OCI-LY7 (cell line): Measurements from ENCODE around the gene ZNF697.

Experiments used
- CTCF ChIP-seq: fragments of 200-600 bp; sonication (generic); conservative IDR thresholded peaks from 2 replicates; pipeline ENCODE4 v1.5.1; 2014; ENCODE audit warnings: mild to moderate bottlenecking, antibody characterized with exemption, low read length, moderate library complexity, mixed read lengths
- EZH2phosphoT487 ChIP-seq: fragments of 200-600 bp; sonication (generic); IDR thresholded peaks from 2 replicates; pipeline ENCODE4 v1.6.1; 2018; ENCODE audit warnings: low read depth, borderline replicate concordance, mild to moderate bottlenecking, mixed run types, antibody characterized with exemption, low read length, moderate library complexity, mixed read lengths

GRCh38 chr1:119634016-119634415 is 14.1 kb downstream of the ZNF697 start:
- TF ChIP-seq CTCF (no peak), EZH2phosphoT487 (no peak)
